HUES6 (cell line): ENCODE results near the gene FOXN3.

Experiments used
- H3K27ac ChIP-seq: 2 replicates; pipeline ENCODE4 v1.7.0; 2013; ENCODE audit warnings: low read depth, mild to moderate bottlenecking, low read length, inconsistent platforms
- H3K27me3 ChIP-seq: 2 replicates; pipeline ENCODE4 v1.6.1; 2013; ENCODE audit warnings: low read length; ENCODE audit not compliant: control insufficient read depth, insufficient read depth
- H3K36me3 ChIP-seq: 2 replicates; pipeline ENCODE4 v1.6.1; 2013; ENCODE audit warnings: low read length; ENCODE audit not compliant: control insufficient read depth, insufficient read depth
- H3K4me1 ChIP-seq: 2 replicates; pipeline ENCODE4 v1.6.1; 2013; ENCODE audit warnings: low read length; ENCODE audit not compliant: control insufficient read depth, insufficient read depth
- H3K4me3 ChIP-seq: 2 replicates; pipeline ENCODE4 v1.5.1; 2013; ENCODE audit warnings: low read depth, low read length
- H3K9ac ChIP-seq: one replicate; pipeline ENCODE4 v1.6.1; 2013; ENCODE audit warnings: mild to moderate bottlenecking, low read length
- H3K9me3 ChIP-seq: 2 replicates; pipeline ENCODE4 v1.6.1; 2013; ENCODE audit warnings: low read depth, low read length; ENCODE audit not compliant: control insufficient read depth, insufficient read depth

Gene FOXN3

GRCh38 chr14:89382487-89382886 lies 34.5 kb downstream of the FOXN3 start:
- H3K4me3 ChIP-seq = no peak overlapping the region
- H3K9me3 ChIP-seq = peaks cover 18% of the 10 kb centered on the region
- no peak overlapping the region for H3K27ac ChIP-seq
- H3K9ac ChIP-seq = no peak overlapping the region
- H3K4me1 ChIP-seq = peaks cover 17% of the 10 kb centered on the region
- H3K27me3 ChIP-seq = no peaks in the 10 kb centered on the region
- H3K36me3 ChIP-seq = peaks cover 43% of the 10 kb centered on the region

- Histone ChIP-seq H3K9me3 (peaks cover 19% of the 10 kb centered on the region), H3K27ac (no peak overlapping the region), H3K4me1 (0 out of 2 replicates have a peak, but pooled peaks cover 4% of the 10 kb centered on the region), H3K36me3 (peaks cover 46% of the 10 kb centered on the region), H3K27me3 (no peaks in the 10 kb centered on the region), H3K4me3 (no peak overlapping the region), H3K9ac (no peak overlapping the region)
Observed at GRCh38 chr14:89379891-89380820, 36.9 kb downstream of the FOXN3 start.

- Histone ChIP-seq H3K27ac (no peak overlapping the region), H3K9ac (no peak overlapping the region), H3K36me3 (peaks cover 43% of the 10 kb centered on the region), H3K4me1 (no peaks in the 10 kb centered on the region), H3K27me3 (no peaks in the 10 kb centered on the region), H3K9me3 (peaks cover 19% of the 10 kb centered on the region), H3K4me3 (no peak overlapping the region)
Observed at GRCh38 chr14:89379006-89379405, 38.0 kb downstream of the FOXN3 start.

- H3K4me3 ChIP-seq = no peak overlapping the region
- H3K27me3 ChIP-seq = no peaks in the 10 kb centered on the region
- no peak overlapping the region for H3K9ac ChIP-seq
- peaks cover 4% of the 10 kb centered on the region; the same call in 1 of the 2 replicates for H3K4me1 ChIP-seq
- peaks cover 38% of the 10 kb centered on the region for H3K36me3 ChIP-seq
- peaks cover 19% of the 10 kb centered on the region for H3K9me3 ChIP-seq
- H3K27ac ChIP-seq = no peak overlapping the region
Observed at GRCh38 chr14:89378119-89378518, 38.9 kb downstream of the FOXN3 start.

GRCh38 chr14:89377544-89377943 lies 39.5 kb downstream of the FOXN3 start:
- Histone ChIP-seq H3K4me3 (no peak overlapping the region), H3K9ac (no peak overlapping the region), H3K4me1 (peaks cover 5% of the 10 kb centered on the region; the same call in 1 of the 2 replicates)

GRCh38 chr14:89374908-89375307 lies 42.1 kb downstream of the FOXN3 start:
- H3K9me3 ChIP-seq = peaks cover 10% of the 10 kb centered on the region; the same call in 1 of the 2 replicates
- peaks cover 20% of the 10 kb centered on the region; the same call in 1 of the 2 replicates for H3K36me3 ChIP-seq
- H3K9ac ChIP-seq = no peak overlapping the region
- peaks cover 11% of the 10 kb centered on the region; the same call in 1 of the 2 replicates for H3K4me1 ChIP-seq
- no peak overlapping the region for H3K4me3 ChIP-seq
- no peaks in the 10 kb centered on the region for H3K27me3 ChIP-seq
- H3K27ac ChIP-seq = no peak overlapping the region

More at GRCh38 chr14:89377544-89377943, 39.5 kb downstream of the FOXN3 start:
- peaks cover 36% of the 10 kb centered on the region for H3K36me3 ChIP-seq
- H3K27me3 ChIP-seq = no peaks in the 10 kb centered on the region
- H3K27ac ChIP-seq = no peak overlapping the region
- peaks cover 19% of the 10 kb centered on the region for H3K9me3 ChIP-seq

- Histone ChIP-seq H3K9me3 (peaks cover 8% of the 10 kb centered on the region; the same call in 1 of the 2 replicates), H3K4me1 (peaks cover 21% of the 10 kb centered on the region), H3K9ac (no peak overlapping the region)
Observed at GRCh38 chr14:89373185-89373584, 43.8 kb downstream of the FOXN3 start.

GRCh38 chr14:89372512-89372883 lies 44.5 kb downstream of the FOXN3 start:
- Histone ChIP-seq H3K27ac (no peak overlapping the region), H3K4me1 (peaks cover 21% of the 10 kb centered on the region), H3K9ac (no peak overlapping the region), H3K27me3 (no peaks in the 10 kb centered on the region), H3K4me3 (no peak overlapping the region), H3K9me3 (peaks cover 7% of the 10 kb centered on the region; the same call in 1 of the 2 replicates), H3K36me3 (peaks cover 8% of the 10 kb centered on the region; the same call in 1 of the 2 replicates)

More at GRCh38 chr14:89373185-89373584, 43.8 kb downstream of the FOXN3 start:
- no peak overlapping the region for H3K4me3 ChIP-seq
- no peak overlapping the region for H3K27ac ChIP-seq
- H3K27me3 ChIP-seq = no peaks in the 10 kb centered on the region
- peaks cover 15% of the 10 kb centered on the region; the same call in 1 of the 2 replicates for H3K36me3 ChIP-seq

GRCh38 chr14:89371585-89372511 lies 45.2 kb downstream of the FOXN3 start:
- Histone ChIP-seq H3K9me3 (peaks cover 6% of the 10 kb centered on the region; the same call in 1 of the 2 replicates), H3K27me3 (no peaks in the 10 kb centered on the region), H3K4me3 (no peak overlapping the region), H3K36me3 (peaks cover 5% of the 10 kb centered on the region; the same call in 1 of the 2 replicates), H3K27ac (no peak overlapping the region), H3K9ac (no peak overlapping the region), H3K4me1 (peaks cover 21% of the 10 kb centered on the region)

- H3K27me3 ChIP-seq = no peaks in the 10 kb centered on the region
- no peak overlapping the region for H3K27ac ChIP-seq
- H3K4me3 ChIP-seq = no peak overlapping the region
- peaks cover 11% of the 10 kb centered on the region; the same call in 1 of the 2 replicates for H3K9me3 ChIP-seq
- peaks cover 22% of the 10 kb centered on the region for H3K4me1 ChIP-seq
- H3K9ac ChIP-seq = no peak overlapping the region
- H3K36me3 ChIP-seq = peaks cover 5% of the 10 kb centered on the region; the same call in 1 of the 2 replicates
Observed at GRCh38 chr14:89370781-89371180, 46.3 kb downstream of the FOXN3 start.
